Transverse colon (tissue), 4 donors: Measurements from ENCODE around the gene THSD4.

Source experiments
- CTCF ChIP-seq, 5 experiments: fragments of 200-600 bp in 3 of 5; fragments of 450-650 bp in 2 of 5; sonication (generic) in 3 of 5; IDR thresholded peaks; 1 replicate in 2 of 5; 2 replicates in 3 of 5; pipeline ENCODE4 v1.5.1; 2016 to 2017; ENCODE audit warnings: antibody characterized with exemption in 5 of 5, inconsistent platforms in 3 of 5, mild to moderate bottlenecking in 2 of 5, moderate library complexity in 1 of 5
- POLR2AphosphoS5 ChIP-seq, 3 donors: sonication (generic); formaldehyde crosslinking; IDR thresholded peaks; one replicate each; pipeline ENCODE4 v1.6.1; 2016; ENCODE audit warnings: antibody characterized with exemption in 3 of 3

GRCh38 chr15:71730277-71731144 lies 615.2 kb downstream of the THSD4 start:
- TF ChIP-seq POLR2AphosphoS5 (IDR thresholded peaks at IDR 0.05) (no peak), CTCF (IDR thresholded peaks at IDR 0.05) (peak; percentile 69 to 82 (median 75))
